ENCODE data around the gene UBTF. TPM values are rescaled to one million over a fixed set of nuclear protein-coding genes. Genes with fewer than 3 reads are reported as not detected.

The UBTF gene
- total and polyA plus RNA-seq, 9 donors: 29.6 to 128 (median 81.5) TPM

DNA sequence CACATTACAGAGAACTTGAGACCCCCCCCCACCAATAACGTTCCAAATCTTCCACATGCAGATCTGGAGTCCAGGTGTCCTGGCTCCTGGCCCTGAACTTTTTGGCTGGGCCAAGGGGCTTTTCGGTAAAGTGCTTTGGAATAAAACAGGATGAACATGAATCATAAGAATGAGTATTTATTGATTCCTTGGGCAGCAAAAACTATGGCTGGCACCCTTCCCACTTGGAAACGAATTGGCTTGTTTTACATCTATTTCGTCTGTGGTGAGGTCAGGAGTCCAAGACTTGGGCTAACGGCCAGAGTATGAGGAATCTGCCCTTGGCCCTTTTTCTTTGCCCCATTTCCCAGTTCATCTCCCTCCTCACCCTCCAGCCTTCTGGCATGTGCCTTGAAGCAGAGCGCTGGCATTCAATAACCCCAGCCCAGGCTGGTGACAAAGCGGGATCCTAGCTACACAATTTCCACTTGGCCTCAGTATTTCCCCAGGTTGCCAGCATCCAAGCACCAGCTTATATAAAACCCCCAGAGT is 4.1 kb upstream of the UBTF start:
- Histone ChIP-seq H3K4me1 (ENCODE audit: insufficient read depth) (peaks cover 8% of the 10 kb centered on the region), H3K9me3 (no peaks in the 10 kb centered on the region), H3K36me3 (no peaks in the 10 kb centered on the region), H3K27me3 (no peaks in the 10 kb centered on the region), H3K4me3 (no peak overlapping the region), H3K27ac (peak overlapping the region; percentile 32 to 99)
- 24 to 29% (median 24%) methylated on average over 7 of the region's 7 CpGs for WGBS, 3 donors
- TF ChIP-seq POLR2A (IDR thresholded peaks at IDR 0.05): no peak
- intact Hi-C loops (cut with DNase I): loop anchor here in 1 of 4 donors (5.0 kb wide), 2 partner anchors 84 to 104 kb away; partner anchors contain the start of gene RUNDC3A
- peak in 4 of 5 donors; percentile 25 to 64 (median 50) for DNase-seq

DNA sequence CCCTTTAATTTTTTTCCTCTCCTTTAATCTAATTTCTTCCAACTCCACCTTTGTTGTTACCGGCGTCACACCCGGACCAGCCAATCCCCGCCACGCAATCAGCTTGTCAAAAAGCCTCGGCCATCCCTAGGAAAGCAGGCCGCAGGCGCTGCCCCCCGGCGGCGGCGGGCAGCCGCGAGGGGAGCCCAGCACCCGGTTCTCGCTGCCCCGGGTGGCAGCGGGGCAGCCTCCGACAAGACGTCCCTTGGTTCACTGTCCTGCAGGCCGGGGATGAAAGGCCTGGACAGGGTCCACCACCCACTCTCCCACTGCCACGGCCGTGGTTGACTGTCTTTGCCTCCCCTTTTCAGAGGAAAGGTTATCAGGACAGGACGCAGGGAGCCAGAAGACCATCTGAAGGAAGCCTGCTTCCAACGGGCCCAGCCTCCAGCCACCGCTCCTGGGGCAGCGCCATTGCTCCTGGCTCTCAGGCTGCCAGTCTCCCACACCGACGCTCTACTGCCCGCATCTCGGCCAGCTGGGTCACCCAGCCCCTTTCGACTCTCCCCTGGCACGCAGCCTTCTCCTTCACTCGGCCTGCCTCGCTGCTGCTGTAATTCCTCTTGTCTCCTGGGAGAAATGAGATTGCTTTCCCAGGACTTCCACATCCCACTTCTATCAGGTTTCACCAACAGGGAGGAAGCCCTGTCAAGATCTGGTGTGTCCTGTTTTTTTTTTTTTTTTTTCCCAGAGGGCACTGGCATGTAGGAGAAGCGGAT is 2.8 kb upstream of the UBTF start:
- peak overlapping the region; percentile 94 for H3K4me3 ChIP-seq
- no peaks in the 10 kb centered on the region for H3K9me3 ChIP-seq
- 0 to 3% (median 1%) methylated on average over 36 of the region's 36 CpGs for WGBS, 3 donors
- H3K36me3 ChIP-seq: no peaks in the 10 kb centered on the region
- peak; percentile 76 to 82 (median 79) for DNase-seq
- TF ChIP-seq, protein P1, sequence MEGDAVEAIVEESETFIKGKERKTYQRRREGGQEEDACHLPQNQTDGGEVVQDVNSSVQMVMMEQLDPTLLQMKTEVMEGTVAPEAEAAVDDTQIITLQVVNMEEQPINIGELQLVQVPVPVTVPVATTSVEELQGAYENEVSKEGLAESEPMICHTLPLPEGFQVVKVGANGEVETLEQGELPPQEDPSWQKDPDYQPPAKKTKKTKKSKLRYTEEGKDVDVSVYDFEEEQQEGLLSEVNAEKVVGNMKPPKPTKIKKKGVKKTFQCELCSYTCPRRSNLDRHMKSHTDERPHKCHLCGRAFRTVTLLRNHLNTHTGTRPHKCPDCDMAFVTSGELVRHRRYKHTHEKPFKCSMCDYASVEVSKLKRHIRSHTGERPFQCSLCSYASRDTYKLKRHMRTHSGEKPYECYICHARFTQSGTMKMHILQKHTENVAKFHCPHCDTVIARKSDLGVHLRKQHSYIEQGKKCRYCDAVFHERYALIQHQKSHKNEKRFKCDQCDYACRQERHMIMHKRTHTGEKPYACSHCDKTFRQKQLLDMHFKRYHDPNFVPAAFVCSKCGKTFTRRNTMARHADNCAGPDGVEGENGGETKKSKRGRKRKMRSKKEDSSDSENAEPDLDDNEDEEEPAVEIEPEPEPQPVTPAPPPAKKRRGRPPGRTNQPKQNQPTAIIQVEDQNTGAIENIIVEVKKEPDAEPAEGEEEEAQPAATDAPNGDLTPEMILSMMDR (IDR thresholded peaks at IDR 0.05): peak in 2 of 3 donors; percentile 10 to 33
- TF ChIP-seq POLR2A (IDR thresholded peaks at IDR 0.05) (peak; percentile 43), EP300 (IDR thresholded peaks at IDR 0.05) (no peak)
- H3K4me1 ChIP-seq (ENCODE audit: insufficient read depth): peaks cover 15% of the 10 kb centered on the region
- intact Hi-C loops (cut with DNase I): loop anchor here in 1 of 4 donors (5.0 kb wide), 2 partner anchors 85 to 105 kb away; partner anchors contain the start of gene RUNDC3A
- H3K27ac ChIP-seq: peak overlapping the region; percentile 87 to 99
- H3K27me3 ChIP-seq: no peaks in the 10 kb centered on the region

DNA sequence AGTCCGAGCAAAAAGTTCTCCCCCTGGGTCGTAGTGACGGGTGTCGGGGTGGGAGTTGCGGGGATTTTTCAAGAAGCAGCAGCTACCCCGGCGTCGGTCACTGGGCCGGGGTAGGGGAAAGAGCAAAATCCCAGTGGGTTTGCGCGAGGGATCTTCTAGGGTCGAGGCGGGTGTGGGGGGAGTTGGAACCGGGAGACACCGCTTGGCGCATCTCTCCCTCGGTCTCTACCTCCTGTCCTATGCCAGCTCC is 2.3 kb upstream of the UBTF start:
- WGBS, 3 donors: 1 to 2% (median 1%) methylated on average over 17 of the region's 17 CpGs
- no peak for DNase-seq
- no peaks in the 10 kb centered on the region for H3K27me3 ChIP-seq
- H3K36me3 ChIP-seq: no peaks in the 10 kb centered on the region
- intact Hi-C loops (cut with DNase I): loop anchor here in 3 of 4 donors (2.0 to 5.0 kb wide), 3 partner anchors 86 to 106 kb away; partner anchors contain the start of genes SLC25A39 (in 2 of the 3) and RUNDC3A (in 1 of the 3)
- H3K9me3 ChIP-seq: no peaks in the 10 kb centered on the region
- no peak for TF ChIP-seq EP300 (IDR thresholded peaks at IDR 0.05)
- TF ChIP-seq POLR2A (IDR thresholded peaks at IDR 0.05): no peak
- TF ChIP-seq, protein P1 (IDR thresholded peaks at IDR 0.05): no peak
- H3K27ac ChIP-seq: peak overlapping the region; percentile 87 to 99
- peak overlapping the region; percentile 94 for H3K4me3 ChIP-seq
- peaks cover 18% of the 10 kb centered on the region for H3K4me1 ChIP-seq (ENCODE audit: insufficient read depth)

DNA sequence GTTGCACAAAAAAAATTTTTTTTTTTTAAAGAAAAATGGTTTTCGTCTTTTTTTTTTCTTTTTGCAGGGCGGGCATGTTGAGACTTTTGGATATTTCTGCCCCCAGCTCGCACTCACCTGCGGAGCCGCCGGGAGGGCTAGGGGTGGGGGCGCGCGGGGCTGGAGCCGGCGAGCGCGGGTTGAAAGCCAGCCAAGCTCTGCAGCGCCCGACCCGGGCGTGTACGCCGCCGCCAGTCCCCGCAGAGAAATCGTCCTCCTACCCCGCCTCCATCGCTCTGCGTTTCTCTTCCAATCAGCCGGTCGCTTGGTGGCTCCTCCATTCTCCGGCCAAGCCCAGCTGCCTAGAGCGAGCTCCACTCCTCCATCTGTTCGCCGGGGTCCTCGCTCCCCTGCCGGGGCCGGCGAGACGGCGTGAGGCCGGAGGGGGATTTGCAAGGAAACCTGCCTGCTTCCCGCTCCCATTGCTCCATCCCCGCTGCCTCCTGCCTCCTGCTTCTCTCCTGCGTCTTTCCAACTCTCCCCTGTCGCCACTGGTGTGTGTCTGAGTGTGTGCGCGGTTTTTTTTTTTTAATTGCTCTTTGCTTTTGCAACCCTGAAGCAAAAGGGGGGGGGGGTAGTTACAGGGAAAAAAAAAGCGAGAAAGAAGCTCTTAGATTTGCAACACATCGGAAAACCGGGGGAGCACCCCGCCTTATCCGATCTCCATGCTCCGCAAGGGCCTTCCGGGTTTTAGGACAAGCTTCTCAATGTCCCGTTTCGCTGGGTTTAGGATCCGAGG is 1.8 kb upstream of the UBTF start:
- no peaks in the 10 kb centered on the region for H3K9me3 ChIP-seq
- intact Hi-C loops (cut with DNase I): loop anchor here in 3 of 4 donors (2.0 to 5.0 kb wide), 3 partner anchors 86 to 106 kb away; partner anchors contain the start of genes SLC25A39 (in 2 of the 3) and RUNDC3A (in 1 of the 3)
- H3K4me1 ChIP-seq (ENCODE audit: insufficient read depth): peaks cover 20% of the 10 kb centered on the region
- TF ChIP-seq POLR2A (IDR thresholded peaks at IDR 0.05): no peak
- no peak for TF ChIP-seq EP300 (IDR thresholded peaks at IDR 0.05)
- TF ChIP-seq, protein P1 (IDR thresholded peaks at IDR 0.05): no peak
- WGBS, 3 donors: 0 to 2% (median 0%) methylated on average over 54 of the region's 54 CpGs
- H3K27ac ChIP-seq: peak overlapping the region; percentile 87 to 99
- H3K27me3 ChIP-seq: no peaks in the 10 kb centered on the region
- H3K36me3 ChIP-seq: no peaks in the 10 kb centered on the region
- peak overlapping the region; percentile 94 for H3K4me3 ChIP-seq
- DNase-seq: peak; percentile 67 to 81 (median 76)

Data from ovary (tissue), 9 donors.